ENCODE results near the gene YJU2. TPM values are rescaled to one million over a fixed set of nuclear protein-coding genes. Genes with fewer than 3 reads are reported as not detected.
"Not testable (repeated sequence)": the region's sequence is repeated elsewhere in the genome, so short reads cannot be mapped to it uniquely, and the experiment has no call there.

Gene YJU2
- total RNA-seq, 1 donor from 2014 or later = 7.8 TPM

DNA sequence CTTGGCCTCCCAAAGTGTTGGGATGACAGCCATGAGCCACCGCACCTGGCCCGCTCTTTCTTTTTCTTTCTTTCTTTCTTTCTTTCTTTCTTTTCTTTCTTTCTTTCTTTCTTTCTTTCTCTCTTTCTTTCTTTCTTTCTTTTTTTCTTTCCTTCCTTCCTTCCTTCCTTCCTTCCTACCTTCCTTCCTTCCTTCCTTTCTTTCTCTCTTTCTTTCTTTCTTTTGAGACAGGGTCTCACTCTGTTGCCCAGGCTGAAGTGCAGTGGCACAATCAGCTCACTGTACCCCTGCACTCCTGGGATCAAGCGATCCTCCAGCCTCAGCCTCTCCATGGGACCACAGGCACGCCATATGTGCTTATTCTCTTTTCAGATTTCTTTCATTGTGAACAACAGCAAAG lies 39.3 kb downstream of the YJU2 start:
- ATAC-seq (ENCODE audit: poor library complexity); DNase-seq; intact Hi-C loops (cut with DNase I): not testable (repeated sequence)

DNA sequence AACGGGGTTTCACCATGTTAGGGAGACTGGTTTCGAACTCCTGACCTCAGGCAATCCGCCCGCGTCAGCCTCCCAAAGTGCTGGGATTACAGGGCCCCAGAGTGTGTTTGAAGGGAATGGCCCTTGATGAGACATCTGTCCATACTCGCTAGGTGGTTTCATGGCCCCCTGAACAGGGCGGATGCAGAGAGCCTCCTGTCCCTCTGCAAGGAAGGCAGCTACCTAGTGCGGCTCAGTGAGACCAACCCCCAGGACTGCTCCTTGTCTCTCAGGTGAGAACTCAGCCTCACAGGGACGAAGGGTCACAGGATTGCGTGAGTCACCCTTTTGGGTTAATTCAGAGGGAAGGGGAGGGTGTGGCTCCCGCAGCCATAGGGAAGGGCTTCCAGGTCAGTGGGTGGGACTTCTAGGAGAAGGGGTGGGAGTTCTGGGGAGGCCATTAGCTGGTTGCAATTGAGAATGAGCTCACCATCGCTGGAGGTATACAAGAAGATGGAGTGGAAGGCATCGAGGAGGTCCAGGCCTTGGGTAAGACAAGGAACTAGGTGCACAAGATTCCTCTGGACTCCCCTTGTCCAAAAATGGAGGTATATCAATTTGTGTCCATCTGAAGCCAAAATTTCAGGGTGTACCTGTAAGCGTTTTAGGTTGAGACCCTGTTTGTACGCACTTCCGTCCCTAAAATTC lies 41.4 kb downstream of the YJU2 start:
- intact Hi-C loops (cut with DNase I) = no loop called here
- DNase-seq (no peak), ATAC-seq (ENCODE audit: poor library complexity) (no peak)

DNA sequence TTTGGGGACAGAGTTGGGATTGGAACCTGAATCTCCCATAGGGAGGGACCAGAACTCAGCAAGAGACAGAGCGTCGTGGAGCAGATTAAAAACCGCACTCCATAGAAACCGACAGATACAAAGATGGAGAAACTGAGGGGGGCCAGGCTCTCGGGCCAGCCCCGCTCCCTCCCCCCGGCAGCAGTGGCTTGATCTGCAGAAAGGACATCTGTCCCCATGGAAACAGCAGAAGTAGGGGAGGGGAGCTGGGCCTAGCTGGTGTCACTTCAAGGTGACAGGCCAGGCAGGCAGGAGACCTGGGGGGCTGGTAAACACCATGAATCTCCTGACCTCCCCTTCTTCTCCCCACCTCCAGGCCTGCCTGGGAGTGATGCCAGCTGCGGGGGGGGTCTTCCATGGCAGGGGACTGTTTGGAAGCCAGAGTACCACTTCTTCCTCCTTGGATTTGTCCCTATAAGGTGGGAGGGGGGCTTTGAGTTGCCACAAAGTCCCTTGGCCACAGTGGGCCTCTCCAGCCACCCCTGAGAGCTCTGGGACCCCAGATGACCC lies 44.4 kb downstream of the YJU2 start:
- no peak for ATAC-seq (ENCODE audit: poor library complexity)
- DNase-seq = no peak
- intact Hi-C loops (cut with DNase I) = no loop called here

DNA sequence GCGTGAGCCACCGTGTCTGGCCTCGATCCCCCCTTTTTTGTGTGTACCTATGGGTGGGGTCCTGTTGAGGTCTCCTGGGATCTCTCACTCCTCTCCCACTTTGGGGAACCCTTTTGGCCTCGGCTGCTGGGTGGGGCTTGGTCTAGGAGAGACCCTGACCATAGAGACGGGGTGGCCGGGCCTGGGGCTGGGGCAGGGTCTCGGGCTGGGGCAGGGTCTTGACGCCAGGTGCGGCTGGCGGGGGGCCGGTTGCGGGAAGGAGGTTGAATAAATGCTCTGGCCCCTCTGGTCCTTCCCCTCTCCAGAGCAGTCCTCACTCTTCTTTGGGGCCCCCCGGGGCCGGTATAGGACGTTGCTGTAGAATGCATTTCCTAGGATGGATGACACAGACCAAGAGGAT lies 45.6 kb downstream of the YJU2 start:
- ATAC-seq (ENCODE audit: poor library complexity) = no peak
- intact Hi-C loops (cut with DNase I) = no loop called here
- DNase-seq = no peak

DNA sequence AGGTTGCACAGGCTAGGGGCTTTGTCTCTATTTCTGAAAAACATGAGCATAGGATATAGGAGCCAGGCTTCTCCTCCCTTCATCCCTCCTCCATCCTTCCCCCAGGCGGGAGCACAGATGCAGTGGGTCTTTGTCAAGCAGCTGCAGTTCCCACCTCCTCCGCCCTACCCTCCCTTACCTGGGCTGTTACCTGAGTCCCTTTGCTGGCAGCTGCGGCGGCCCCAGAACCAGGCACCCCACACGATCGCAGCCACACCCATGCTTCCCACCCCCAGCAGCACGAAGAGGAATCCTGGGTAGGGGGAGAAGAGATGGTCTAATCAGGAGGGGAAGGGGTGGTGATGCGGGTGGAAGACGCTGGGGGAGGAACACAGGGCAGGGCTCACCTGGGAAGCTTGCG lies 47.5 kb downstream of the YJU2 start:
- DNase-seq (no peak), ATAC-seq (ENCODE audit: poor library complexity) (no peak)
- intact Hi-C loops (cut with DNase I) = no loop called here

DNA sequence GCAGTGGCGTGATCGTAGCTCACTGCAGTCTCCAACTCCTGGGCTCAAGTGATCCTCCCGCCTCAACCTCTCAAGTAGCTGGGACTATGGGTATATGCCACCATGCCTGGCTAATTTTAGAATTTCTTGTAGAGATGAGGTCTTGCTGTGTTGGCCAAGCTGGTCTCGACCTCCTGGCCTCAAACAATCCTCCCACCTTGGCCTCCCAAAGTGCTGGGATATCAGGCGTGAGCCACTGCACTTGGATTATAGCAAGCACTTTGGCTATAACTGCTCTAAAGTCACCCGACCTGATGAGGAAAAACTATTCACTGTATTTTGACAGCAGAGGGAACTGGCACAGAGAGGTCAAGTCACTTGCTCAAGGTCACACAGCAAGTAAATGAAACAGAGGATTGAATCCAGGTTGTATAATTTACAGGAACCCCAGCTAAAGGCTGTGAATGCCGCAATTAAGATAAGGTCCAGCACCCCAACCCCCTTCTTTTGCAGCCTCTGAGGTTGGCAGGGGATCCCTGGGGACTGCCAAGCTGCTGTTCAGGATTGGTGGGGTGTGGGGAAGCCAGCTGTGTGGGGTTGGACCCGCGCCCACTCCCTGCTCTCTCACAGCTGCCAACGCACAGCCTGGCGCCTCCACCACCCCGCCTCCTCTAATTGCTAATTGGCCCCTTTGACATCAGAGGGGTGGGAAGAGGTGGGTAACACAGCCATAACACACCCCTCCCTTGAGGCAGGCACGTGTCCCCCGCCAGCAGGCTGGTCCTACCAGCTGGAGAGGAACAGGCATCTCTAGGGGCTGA lies 49.3 kb downstream of the YJU2 start:
- ATAC-seq (ENCODE audit: poor library complexity) (no peak), DNase-seq (no peak)
- intact Hi-C loops (cut with DNase I) = no loop called here

DNA sequence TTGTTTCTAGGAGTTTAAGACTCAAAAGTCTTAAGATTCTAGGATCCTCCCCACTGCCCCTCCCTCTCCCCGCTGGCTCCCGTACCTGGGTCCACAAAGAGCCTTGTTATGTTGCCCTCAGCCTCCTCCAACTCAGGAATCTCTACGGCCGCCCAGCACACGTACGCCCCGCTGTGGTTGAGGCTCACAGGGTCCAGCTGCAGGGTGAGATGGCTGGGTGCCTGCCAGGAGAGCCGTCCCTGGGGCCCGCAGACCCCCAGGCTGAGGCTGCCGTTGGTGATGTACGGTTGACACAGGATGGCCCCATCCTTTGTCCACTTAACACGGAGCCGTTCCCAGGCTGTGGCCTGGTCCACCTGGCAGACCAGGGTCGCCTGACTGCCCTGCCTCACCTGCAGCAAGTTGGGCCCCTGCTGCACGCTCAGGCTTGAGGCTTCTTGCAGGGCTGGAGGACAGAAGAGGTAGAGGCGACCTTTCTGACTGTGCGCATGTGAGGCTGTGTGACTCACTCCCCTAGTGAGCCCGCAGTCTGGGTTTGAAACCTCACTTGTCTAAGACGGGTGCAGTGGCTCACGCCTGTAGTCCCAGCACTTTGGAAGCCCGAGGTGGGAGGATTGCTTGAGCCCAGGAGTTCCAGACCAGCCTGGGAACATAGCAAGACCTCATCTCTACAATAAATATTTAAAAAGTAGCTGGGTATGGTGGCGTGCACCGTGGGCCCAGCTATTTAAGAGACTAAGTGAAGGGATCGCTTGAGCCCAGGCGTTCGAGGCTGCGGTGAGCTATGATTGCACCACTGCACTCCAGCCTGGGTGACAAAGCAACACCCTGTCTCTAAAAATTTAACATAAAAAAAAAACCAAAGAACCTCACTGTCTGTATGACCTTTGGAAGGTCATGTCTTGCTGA lies 51.3 kb downstream of the YJU2 start:
- no peak for ATAC-seq (ENCODE audit: poor library complexity)
- intact Hi-C loops (cut with DNase I) = no loop called here
- no peak for DNase-seq

DNA sequence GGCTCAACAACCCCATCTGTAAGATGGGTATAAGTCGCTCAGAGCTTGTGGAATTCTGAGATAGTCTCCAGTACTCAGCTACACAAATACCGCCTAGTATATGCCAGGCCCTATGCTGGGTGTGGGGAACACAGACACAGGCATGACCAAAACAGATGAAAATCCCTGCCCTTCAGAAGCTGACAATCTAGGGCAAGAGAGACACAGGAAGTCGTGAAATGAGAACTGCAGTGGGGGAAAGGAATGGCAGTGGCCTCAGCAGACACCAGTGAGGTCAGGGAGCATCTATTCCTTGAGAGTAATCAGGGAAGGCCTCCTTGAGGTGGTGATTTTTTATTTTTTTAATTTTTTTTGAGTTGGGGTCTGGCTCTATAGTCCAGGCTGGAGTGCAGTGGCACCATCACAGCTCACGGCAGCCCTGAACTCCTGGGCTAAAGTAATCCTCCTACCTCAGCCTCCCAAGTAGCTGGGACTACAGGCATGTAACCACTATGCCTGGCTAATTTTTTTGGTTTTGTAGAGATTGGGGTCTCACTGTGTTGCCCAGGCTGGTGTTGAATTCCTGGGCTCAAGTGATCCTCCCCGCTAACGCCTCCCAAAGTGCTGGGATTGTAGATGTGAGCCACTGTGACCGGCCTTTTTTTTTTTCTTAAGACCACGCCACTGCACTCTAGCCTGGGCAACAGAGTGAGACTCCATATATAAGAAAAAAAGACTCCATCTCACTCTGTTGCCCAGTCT lies 52.1 kb downstream of the YJU2 start:
- DNase-seq (no peak), ATAC-seq (ENCODE audit: poor library complexity) (no peak)
- intact Hi-C loops (cut with DNase I) = no loop called here

DNA sequence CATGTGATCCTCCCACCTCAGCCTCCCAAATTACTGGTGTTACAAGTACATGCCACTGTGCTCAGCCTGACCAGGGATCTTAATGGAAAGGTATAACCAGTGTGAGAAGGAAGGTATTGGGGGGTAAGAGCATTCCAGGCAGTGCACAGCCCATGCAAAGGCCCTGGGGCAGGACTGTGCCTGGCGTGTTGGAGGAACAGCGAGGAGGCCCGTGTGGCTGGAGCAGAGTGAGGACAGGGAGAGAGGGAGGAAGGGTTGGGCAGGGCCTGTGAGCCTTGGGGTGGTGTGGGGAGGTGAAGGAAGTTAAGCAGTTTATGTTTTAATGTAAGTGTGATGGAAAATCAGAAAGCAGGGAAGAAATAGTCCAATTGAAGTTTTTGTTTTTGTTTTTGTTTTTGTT lies 53.7 kb downstream of the YJU2 start:
- ATAC-seq (ENCODE audit: poor library complexity) (no peak), DNase-seq (no peak)
- intact Hi-C loops (cut with DNase I) = no loop called here

DNA sequence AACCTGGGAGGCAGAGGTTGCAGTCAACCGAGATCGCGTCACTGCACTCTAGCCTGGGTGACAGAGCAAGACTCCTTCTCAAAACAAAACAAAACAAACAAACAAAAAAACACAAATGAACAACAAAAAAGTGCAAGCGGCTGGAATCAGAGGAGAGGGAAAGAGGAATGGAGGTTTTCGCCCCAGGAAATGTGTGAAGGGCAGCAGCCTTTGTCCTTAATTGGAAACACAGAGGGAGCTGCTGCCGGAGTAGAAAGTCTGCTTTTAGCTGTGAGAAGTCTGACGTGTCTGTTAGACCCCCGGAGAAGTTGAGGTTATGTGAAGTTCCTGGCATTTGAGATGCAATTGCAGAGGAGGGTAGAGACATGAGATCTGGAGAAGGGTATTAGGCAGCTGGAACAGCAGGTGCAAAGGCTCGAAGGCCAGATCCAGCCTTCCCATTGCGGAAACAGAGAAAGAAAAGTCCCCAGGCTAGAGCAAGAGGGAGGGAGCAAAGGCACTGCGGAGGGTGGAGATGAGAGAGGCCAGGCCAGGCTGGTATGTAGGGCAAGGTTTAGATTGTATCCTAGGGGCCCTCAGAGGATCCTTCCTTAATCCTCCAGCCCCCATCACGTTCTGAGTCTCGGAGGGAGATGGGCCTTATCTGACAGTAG lies 54.8 kb downstream of the YJU2 start:
- intact Hi-C loops (cut with DNase I) = no loop called here
- ATAC-seq (ENCODE audit: poor library complexity) (no peak), DNase-seq (no peak)

DNA sequence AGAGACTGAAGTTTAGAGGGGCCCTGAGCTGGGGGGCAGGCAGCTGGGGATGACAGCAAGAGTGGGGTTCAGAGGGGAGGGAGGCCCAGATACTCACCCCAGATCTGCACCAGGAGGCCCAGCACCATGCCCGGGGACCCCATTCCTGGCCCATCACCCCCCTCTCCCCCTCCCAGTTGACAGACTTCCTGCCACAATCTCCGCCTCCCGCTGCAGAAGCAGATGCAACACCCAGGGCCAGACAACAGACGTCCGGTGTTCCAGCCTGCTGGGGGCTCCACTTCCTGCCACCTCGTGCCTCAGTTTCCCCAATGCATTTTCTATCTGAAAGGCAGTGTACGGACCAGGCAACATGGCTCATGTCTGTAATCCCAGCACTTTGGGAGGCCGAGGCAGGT lies 55.4 kb downstream of the YJU2 start, which contains the start of gene TMIGD2:
Gene TMIGD2 (minus strand): TSS at position 147 of the 398 bp plus-strand sequence. CDS start 4 bp downstream, at position 143.
- intact Hi-C loops (cut with DNase I) = no loop called here
- DNase-seq (no peak), ATAC-seq (ENCODE audit: poor library complexity) (no peak)

DNA sequence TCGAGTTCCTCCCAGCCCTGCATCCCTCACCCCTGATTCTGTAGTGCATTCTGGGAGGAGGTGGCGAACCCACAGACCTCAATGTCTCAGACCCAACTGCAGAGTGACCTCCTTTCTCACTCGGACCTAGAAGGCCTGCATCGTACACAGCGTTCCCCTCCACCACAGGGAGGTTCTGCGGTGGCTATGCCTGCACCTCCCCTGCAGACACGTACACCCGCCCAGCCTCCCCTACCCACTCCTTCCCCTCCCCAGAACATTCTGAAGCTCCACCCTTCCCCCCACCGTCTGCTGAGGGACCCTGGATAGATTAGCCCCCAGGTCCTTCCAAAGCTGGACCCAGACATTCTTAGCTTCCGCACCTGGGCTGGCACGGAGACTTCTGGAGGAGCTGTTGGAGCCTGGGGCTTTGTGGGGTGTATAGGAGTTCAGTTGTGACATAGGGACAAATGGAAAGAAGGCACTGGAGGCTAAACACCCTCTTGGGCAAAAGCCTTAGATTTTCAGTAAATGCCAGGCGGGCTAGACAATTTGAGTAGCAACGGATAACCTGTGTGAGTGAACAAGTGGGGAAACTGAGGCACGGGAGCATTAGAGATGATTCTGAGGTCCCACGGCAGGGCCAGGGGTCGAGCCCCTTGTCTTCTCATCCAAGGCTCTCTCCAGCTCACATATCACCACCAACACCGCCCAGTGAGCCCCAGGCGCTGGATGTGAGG lies 57.1 kb downstream of the YJU2 start:
- intact Hi-C loops (cut with DNase I) = no loop called here
- ATAC-seq (ENCODE audit: poor library complexity) (no peak), DNase-seq (no peak)

DNA sequence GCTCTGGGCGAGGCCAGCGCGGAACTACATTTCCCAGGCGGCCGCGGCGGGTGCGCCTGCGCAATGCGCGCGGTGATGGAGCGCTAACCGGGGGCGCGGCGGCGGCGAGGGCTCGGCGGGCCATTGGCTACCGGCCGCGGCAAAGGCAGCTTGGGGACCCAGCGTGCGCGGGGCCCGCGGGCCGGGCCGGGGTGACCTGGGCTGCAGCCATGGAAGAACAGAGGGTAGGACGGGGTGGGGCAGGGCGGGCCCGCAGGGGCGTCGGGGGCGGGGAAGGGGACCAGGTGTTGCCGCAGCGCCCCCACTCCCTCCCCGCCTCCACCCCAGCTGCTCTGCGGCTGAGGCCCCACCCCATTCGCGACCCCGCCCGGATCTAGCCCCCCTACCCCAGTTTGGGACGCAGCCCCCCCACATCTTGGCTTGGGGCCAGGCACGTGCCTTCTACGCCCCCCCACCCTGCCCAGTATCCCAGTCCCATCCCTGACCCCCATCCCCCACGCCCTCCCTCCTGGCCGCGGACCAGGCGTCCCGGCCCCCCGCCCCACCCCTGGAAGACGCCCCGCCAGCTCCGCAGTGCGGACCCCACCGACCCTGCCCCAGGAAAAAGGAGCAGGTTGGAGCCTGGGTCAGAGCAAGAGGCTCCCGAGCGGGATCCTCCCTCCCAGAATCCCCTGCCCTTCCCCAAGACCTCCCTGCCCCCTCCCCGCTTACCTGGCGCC lies 57.8 kb downstream of the YJU2 start, which contains the start of gene FSD1:
Gene FSD1 (plus strand): TSS at position 61 of the 719 bp plus-strand sequence. CDS start 149 bp downstream, at position 210.
- DNase-seq (no peak), ATAC-seq (ENCODE audit: poor library complexity) (no peak)
- intact Hi-C loops (cut with DNase I) = no loop called here

DNA sequence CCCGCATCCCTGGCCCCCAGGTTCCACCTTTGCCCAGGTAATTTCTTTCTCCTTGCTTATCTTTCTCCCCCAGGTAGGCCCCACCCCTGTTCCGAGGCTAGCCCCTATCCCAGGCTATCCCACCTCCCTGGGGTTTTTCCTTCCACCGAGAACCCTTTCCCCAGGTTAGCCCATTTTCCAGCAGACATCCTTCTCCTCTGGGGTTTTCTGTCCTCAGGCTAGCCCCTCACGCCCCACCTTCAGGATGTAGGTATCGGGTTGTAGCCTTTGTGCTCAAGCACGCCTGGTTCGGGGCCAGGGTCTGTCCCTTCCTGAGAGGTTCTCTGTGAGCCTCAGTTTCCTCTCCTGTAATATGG lies 58.4 kb downstream of the YJU2 start:
- ATAC-seq (ENCODE audit: poor library complexity) = no peak
- DNase-seq = no peak
- intact Hi-C loops (cut with DNase I) = no loop called here

DNA sequence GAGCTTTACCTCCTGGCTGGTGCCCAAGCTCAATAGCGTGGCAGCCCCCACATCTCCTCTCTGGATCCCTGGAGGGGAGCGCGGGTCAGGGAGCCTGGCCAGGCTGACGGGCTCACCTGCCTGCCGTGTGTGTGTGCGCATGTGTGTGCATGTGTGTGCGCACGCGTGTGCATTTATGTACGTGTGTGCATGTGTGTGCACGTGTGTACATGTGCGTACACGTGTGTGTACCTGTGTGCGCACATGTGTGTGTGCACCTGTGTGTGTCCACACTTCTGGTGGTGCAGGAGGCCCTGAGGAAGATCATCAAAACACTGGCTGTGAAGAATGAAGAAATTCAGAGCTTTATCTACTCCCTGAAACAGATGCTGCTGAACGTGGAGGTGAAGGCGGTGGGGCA lies 58.8 kb downstream of the YJU2 start:
- intact Hi-C loops (cut with DNase I) = no loop called here
- ATAC-seq (ENCODE audit: poor library complexity) (no peak), DNase-seq (no peak)

DNA sequence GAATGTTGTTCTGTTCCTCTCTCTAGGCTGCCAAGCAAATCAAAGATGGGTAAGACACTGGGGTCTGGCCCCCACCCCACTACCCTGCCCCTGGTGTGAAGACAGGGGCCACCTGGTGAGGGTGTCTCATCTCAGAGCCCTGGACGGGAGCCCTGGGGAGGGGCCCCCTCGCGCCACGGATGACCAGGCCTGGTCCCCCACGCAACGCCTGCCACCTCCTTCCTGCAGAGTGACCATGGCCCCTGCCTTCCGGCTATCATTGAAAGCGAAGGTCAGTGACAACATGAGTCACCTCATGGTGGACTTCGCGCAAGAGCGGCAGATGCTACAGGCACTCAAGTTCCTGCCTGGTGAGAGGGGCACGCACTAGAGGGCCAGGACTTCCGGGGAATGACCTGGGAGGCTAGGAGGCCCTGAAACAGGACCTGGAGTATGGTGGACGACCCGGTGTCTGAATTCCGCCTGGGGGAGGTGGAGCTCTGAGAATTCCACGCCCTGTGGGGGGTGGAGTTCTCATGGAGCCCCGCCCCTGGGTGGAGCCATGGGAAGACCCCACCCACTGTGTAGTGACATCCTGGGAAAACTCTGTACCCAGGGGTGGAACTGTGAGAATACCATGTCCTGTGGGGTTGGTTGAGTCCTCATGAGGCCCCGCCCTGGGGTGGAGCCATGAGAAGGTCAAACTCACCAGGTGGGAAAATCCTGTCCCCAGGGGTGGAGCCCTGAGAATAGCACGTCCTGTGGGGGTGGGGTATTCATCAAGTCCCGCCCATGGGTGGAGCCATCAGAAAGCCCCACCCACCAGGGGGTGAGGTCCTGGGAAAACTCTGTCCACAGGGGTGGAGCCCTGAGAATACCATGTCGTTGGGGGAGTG lies 63.6 kb downstream of the YJU2 start:
- DNase-seq = no peak
- no peak for ATAC-seq (ENCODE audit: poor library complexity)
- intact Hi-C loops (cut with DNase I) = no loop called here
